Right lobe of liver (tissue), 4 donors: ENCODE measurements around the gene SERPINE1.

ENCODE experiments used
- CTCF ChIP-seq, 4 donors: fragments of 200-600 bp in 3 of 4; fragments of 450-650 bp in 1 of 4; IDR thresholded peaks; one replicate each; pipeline versions ENCODE4 v1.5.1 to v1.8.0; 2016 to 2022; ENCODE audit warnings: antibody characterized with exemption in 4 of 4, mild to moderate bottlenecking in 2 of 4
- POLR2A ChIP-seq: fragments of 450-650 bp; IDR thresholded peaks from one replicate; pipeline ENCODE4 v1.6.1; 2017; ENCODE audit warnings: antibody characterized with exemption, mild to moderate bottlenecking
- donor health status: DM: no; HTN: no; CAD: no.
- donor health status: DM: no; HTN: no; CAD: no.
- donor health status: DM: no; HTN: yes; CAD: no.

DNA sequence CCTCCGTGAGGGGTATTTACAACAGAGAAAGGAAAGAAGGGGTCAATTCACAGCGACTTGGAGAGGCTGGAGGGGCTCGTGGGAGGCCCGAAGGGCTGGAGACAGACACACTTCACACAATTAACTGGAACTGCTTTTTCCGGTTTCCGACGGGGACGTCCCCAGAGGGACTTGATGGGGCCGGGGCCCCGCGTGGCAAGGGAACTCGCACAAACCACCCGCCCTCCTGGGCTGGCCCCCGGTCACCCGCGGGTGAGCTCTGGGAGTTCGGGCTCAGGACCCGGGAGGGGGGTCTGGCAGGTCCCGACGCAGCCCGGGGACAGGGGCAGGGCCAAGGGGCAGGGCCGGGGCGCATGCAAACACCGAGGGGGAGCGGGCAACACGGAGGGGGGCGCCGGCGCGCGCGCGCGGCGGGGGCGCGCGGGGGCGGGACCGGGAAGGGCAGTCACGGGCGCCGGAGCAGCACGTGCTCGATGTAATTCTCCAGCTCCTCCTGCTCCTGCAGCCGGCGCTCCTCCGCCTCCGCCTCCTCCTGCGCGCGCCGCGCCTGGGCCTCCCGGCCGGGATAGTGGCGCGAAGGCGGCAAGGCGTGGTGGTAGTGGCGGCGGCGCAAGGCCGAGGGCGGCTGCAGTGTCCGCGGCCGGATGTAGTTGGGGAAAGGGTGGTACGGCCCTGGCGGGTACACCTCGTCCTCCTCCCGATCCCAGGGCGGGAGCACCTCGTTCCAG, 35.8 kb downstream of the SERPINE1 start:
- TF ChIP-seq POLR2A (no peak), CTCF (IDR thresholded peaks at IDR 0.05) (no peak)
